K562 (cell line): Measurements from ENCODE around the gene TRAF3IP3. TPM values are rescaled to one million over a fixed set of nuclear protein-coding genes. Genes with fewer than 3 reads are reported as not detected.
A peak's percentile ranks its signal among the peaks of the same experiment; 100 is the strongest.

Source experiments
- ARNT ChIP-seq, 2 experiments: fragments of 450-650 bp; IDR thresholded peaks; 2 replicates each; pipeline ENCODE4 v1.6.1; 2016; ENCODE audit warnings: mild to moderate bottlenecking in 1 of 2
- ASH1L ChIP-seq: fragments of 450-650 bp; IDR thresholded peaks from 2 replicates; pipeline ENCODE4 v1.6.1; 2018; ENCODE audit warnings: borderline replicate concordance, mild to moderate bottlenecking, low read depth; ENCODE audit not compliant: partially characterized antibody
- CEBPG ChIP-seq, 3 experiments: fragments of 200-800 bp in 1 of 3; sonication (Bioruptor generic) in 1 of 3; sonication (generic) in 1 of 3; formaldehyde crosslinking in 1 of 3; IDR thresholded peaks in 2 of 3; conservative IDR thresholded peaks in 1 of 3; 2 replicates each; pipeline versions ENCODE4 v1.6.1 to v1.8.0; 2016 to 2022; ENCODE audit warnings: missing compliant biosample characterization in 2 of 3, missing genetic modification characterization in 2 of 3, mild to moderate bottlenecking in 1 of 3, missing genetic modification reagents in 1 of 3
- ETV6 ChIP-seq, 3 experiments: fragments of 150-350 bp in 1 of 3; sonication (generic) in 1 of 3; formaldehyde crosslinking in 1 of 3; IDR thresholded peaks; 2 replicates each; pipeline versions ENCODE4 v1.6.1 to v1.8.0; 2014 to 2022; ENCODE audit warnings: borderline replicate concordance in 2 of 3, low read depth in 2 of 3, antibody characterized with exemption in 1 of 3, low read length in 1 of 3, mild to moderate bottlenecking in 1 of 3, missing genetic modification reagents in 1 of 3
- FOXA1 ChIP-seq: fragments of 450-650 bp; IDR thresholded peaks from 2 replicates; pipeline ENCODE4 v1.6.1; 2016; ENCODE audit warnings: mild to moderate bottlenecking, borderline replicate concordance
- HDAC1 ChIP-seq, 2 experiments: fragments of 450-650 bp; IDR thresholded peaks; 2 replicates each; pipeline ENCODE4 v1.6.1; 2016 to 2017; ENCODE audit warnings: inconsistent platforms in 1 of 2, mild to moderate bottlenecking in 1 of 2, moderate library complexity in 1 of 2
- HDAC2 ChIP-seq: fragments of 450-650 bp; IDR thresholded peaks from 2 replicates; pipeline ENCODE4 v1.6.1; 2016; ENCODE audit warnings: mild to moderate bottlenecking
- HES1 ChIP-seq: fragments of 450-650 bp; IDR thresholded peaks from 2 replicates; pipeline ENCODE4 v1.6.1; 2016; ENCODE audit warnings: low read depth, mild to moderate bottlenecking, moderate library complexity
- KAT7 ChIP-seq: sonication (generic); formaldehyde crosslinking; IDR thresholded peaks from 2 replicates; pipeline ENCODE4 v1.8.0; 2022; ENCODE audit warnings: missing genetic modification reagents, mild to moderate bottlenecking, borderline replicate concordance
- KHSRP ChIP-seq: fragments of 450-650 bp; IDR thresholded peaks from 2 replicates; pipeline ENCODE4 v1.6.1; 2017
- MEF2D ChIP-seq: conservative IDR thresholded peaks from 2 replicates; pipeline ENCODE4 v1.6.1; 2016; ENCODE audit warnings: low read depth, missing genetic modification characterization, missing compliant biosample characterization
- NFYB ChIP-seq: IDR thresholded peaks from 2 replicates; pipeline ENCODE4 v1.6.1; 2011; ENCODE audit warnings: mild to moderate bottlenecking, moderate library complexity; ENCODE audit not compliant: insufficient read length; ENCODE audit errors: extremely low read depth
- PHB2 ChIP-seq: fragments of 450-650 bp; IDR thresholded peaks from 2 replicates; pipeline ENCODE4 v1.6.1; 2017; ENCODE audit warnings: low read depth
- PHF8 ChIP-seq: fragments of 200-600 bp; sonication (generic); IDR thresholded peaks from 2 replicates; pipeline ENCODE4 v1.6.1; 2012; ENCODE audit warnings: mixed run types, mild to moderate bottlenecking, inconsistent platforms, low read length, moderate library complexity, borderline replicate concordance
- RB1 ChIP-seq: fragments of 450-650 bp; IDR thresholded peaks from 2 replicates; pipeline ENCODE4 v1.6.1; 2017; ENCODE audit warnings: low read depth, mild to moderate bottlenecking
- RBM39 ChIP-seq: fragments of 200-400 bp; formaldehyde crosslinking; optimal IDR thresholded peaks from 2 replicates; pipeline ENCODE3; 2018; ENCODE audit warnings: low read depth, low read length
- SETDB1 ChIP-seq: IDR thresholded peaks from one replicate; pipeline ENCODE4 v1.6.1; 2012; ENCODE audit warnings: low read length, control low read depth, inconsistent platforms
- SP1 ChIP-seq: sonication (generic); formaldehyde crosslinking; IDR thresholded peaks from 2 replicates; pipeline ENCODE4 v1.8.1; 2022; ENCODE audit warnings: mild to moderate bottlenecking, missing genetic modification reagents
- SP2 ChIP-seq: IDR thresholded peaks from 2 replicates; pipeline ENCODE4 v1.6.1; 2011; ENCODE audit warnings: mild to moderate bottlenecking, low read depth, low read length, moderate library complexity; ENCODE audit not compliant: poor library complexity, severe bottlenecking; ENCODE audit errors: extremely low read depth
- TAF1 ChIP-seq: IDR thresholded peaks from 2 replicates; pipeline ENCODE4 v1.6.1; 2011; ENCODE audit warnings: mild to moderate bottlenecking, low read length, moderate library complexity; ENCODE audit not compliant: insufficient read depth, control insufficient read depth, severe bottlenecking; ENCODE audit errors: extremely low read depth
- ZBTB1 ChIP-seq: sonication (generic); formaldehyde crosslinking; IDR thresholded peaks from 2 replicates; pipeline ENCODE4 v1.8.1; 2023; ENCODE audit warnings: missing genetic modification reagents, low read depth, mild to moderate bottlenecking, borderline replicate concordance
- ZBTB34 ChIP-seq: fragments of 250-450 bp; sonication (Bioruptor Pico); IDR thresholded peaks from 2 replicates; pipeline ENCODE4 v1.8.0; 2021; ENCODE audit warnings: mild to moderate bottlenecking, moderate library complexity
- ZNF165 ChIP-seq: fragments of 250-450 bp; sonication (Bioruptor Pico); IDR thresholded peaks from 2 replicates; pipeline ENCODE4 v1.4.0; 2020; ENCODE audit warnings: borderline replicate concordance
- ZNF561 ChIP-seq: fragments of 450-650 bp; formaldehyde crosslinking; conservative IDR thresholded peaks from 2 replicates; pipeline ENCODE4 v1.4.0; 2020; ENCODE audit warnings: mild to moderate bottlenecking, moderate library complexity
- polyA plus RNA-seq, 8 experiments: library from polyadenylated mRNA; depleted of rRNA in 4 of 8; stranded (reverse) in 5 of 8; unstranded in 3 of 8; fragments of >200 nt; fragmentation: Nextera tagmentation in 2 of 8; fragmentation: Illumina TruSeq in 1 of 8; extraction: Ambion mirVana in 2 of 8; extraction: Trizol in 1 of 8; gene quantifications; 2 replicates each; pipeline versions ENCODE4 v1.2.1 to v1.2.3, GENCODE V29; 2011 to 2014; ENCODE audit warnings: inconsistent platforms in 1 of 8, missing spikeins in 1 of 8
- total RNA-seq, 7 experiments: library from RNA; depleted of rRNA in 6 of 7; stranded (reverse); fragments of >200 nt in 6 of 7; fragmentation: Illumina TruSeq in 2 of 7; extraction: Trizol in 2 of 7; gene quantifications; 2 replicates each; pipeline versions ENCODE4 v1.2.1 to v1.2.3, GENCODE V29; 2011 to 2021; ENCODE audit warnings: low replicate concordance in 1 of 7

Gene TRAF3IP3
- total and polyA plus RNA-seq, 9 of the 15 experiments (the other 6 are each of a cell fraction or from before 2014, with no cell fraction given) = 0.06 to 1.1 (median 0.31) TPM

DNA sequence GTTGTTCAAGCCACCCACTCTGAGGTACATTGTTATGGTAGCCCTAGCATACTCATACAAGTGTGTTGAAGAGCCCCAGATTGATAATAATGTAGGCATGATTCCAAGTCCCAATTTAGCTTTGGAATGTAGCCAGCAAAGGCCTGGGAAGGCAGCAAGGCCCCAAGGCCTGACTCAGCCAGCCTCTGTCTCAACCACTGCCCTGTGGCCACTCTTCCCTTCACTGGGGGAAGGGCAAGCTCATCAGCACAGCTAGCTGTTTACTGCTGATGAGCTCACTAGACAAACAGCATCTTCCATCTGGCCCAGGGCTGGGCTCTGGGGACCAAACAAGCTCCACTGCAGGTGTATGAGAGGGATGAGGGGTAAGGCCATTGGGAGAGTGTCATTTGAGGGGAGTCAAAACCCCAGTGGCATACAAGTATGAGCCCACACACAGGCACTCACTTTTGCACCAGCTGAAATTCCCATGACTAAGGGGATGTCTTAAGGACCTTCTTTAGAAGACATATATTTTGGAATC, 52.3 kb downstream of the TRAF3IP3 start (continued):
- no peak for TF ChIP-seq ZBTB34 (CRISPR knock-in tag)
- TF ChIP-seq ASH1L = no peak
- no peak for TF ChIP-seq KHSRP
- TF ChIP-seq SP1 (CRISPR knock-in tag) = no peak
- no peak for TF ChIP-seq ZNF165 (CRISPR knock-in tag)
- peak; percentile 95 for TF ChIP-seq MEF2D
- TF ChIP-seq SP2 = no peak
- peak; percentile 65; the same call in 1 of the 2 replicates for TF ChIP-seq HDAC2
- TF ChIP-seq ETV6 (IDR thresholded peaks at IDR 0.05; ENCODE audit: borderline replicate concordance in 1 of 2, low read depth in 2 of 2, low read length in 1 of 2) = no peak; a peak in 1 of 4 replicates
- TF ChIP-seq ETV6 (CRISPR knock-in tag; IDR thresholded peaks at IDR 0.05; ENCODE audit: borderline replicate concordance) = no peak
- no peak for TF ChIP-seq KAT7
- no peak; a peak in 1 of 4 replicates for TF ChIP-seq ARNT (IDR thresholded peaks at IDR 0.05)
- no peak for TF ChIP-seq SETDB1
- TF ChIP-seq CEBPG (CRISPR knock-in tag; IDR thresholded peaks at IDR 0.05) = no peak
- TF ChIP-seq CEBPG (tag; conservative IDR thresholded peaks at IDR 0.05 in 1 of 2, IDR thresholded peaks at IDR 0.05 in 1 of 2) = 0 out of 4 replicates have a peak, but pooled peaks have one; percentile 17 to 26
- TF ChIP-seq TAF1 = no peak
- no peak for TF ChIP-seq NFYB
- TF ChIP-seq RBM39 = no peak
- TF ChIP-seq HES1 = no peak
- no peak for TF ChIP-seq PHF8
- no peak for TF ChIP-seq RB1
- no peak for TF ChIP-seq ZNF561 (CRISPR knock-in tag)
- TF ChIP-seq PHB2 = no peak
- no peak for TF ChIP-seq ZBTB1 (CRISPR knock-in tag)
- TF ChIP-seq HDAC1 (IDR thresholded peaks at IDR 0.05) = peak in 1 of 2 experiments; percentile 58; a peak in 2 of 4 replicates
- no peak for TF ChIP-seq FOXA1
